Naive thymus-derived CD4-positive, alpha-beta T cell (primary cell): ENCODE measurements around the gene RNF149. TPM values are rescaled to one million over a fixed set of nuclear protein-coding genes. Genes with fewer than 3 reads are reported as not detected.
A peak's percentile ranks its signal among the peaks of the same experiment; 100 is the strongest.

Experiments
- ATAC-seq: fragments of 150-1000 bp; cut with Tn5 transposase; 2 replicates; pipeline ENCODE4 v1.10.0; 2021; ENCODE audit warnings: mild to moderate bottlenecking, moderate library complexity
- CTCF ChIA-PET: fragments of 350-600 bp; sonication (Branson Sonifier 250); formaldehyde crosslinking; loops from one replicate; lab custom pipeline; 2021; ENCODE audit warnings: antibody characterized with exemption; lab: Charles Lee
- POLR2A ChIA-PET: fragments of 350-600 bp; sonication (Branson Sonifier 250); formaldehyde crosslinking; loops from one replicate; lab custom pipeline; 2021; ENCODE audit warnings: antibody characterized with exemption, inconsistent platforms; lab: Charles Lee
- DNase-seq, 9 donors: peaks; one replicate each; pipeline versions ENCODE4 v3.0.0 to v3.0.0-alpha.2; 2020 to 2022; ENCODE audit warnings: mixed read lengths in 1 of 9
- H3K27ac ChIP-seq: one replicate; pipeline ENCODE4 v1.7.0; 2013; ENCODE audit warnings: mild to moderate bottlenecking, low read depth, low read length, moderate library complexity
- H3K27me3 ChIP-seq, 2 donors: one replicate each; pipeline ENCODE4 v1.7.0; 2013; ENCODE audit warnings: low read length in 2 of 2, mild to moderate bottlenecking in 2 of 2, moderate library complexity in 2 of 2; ENCODE audit not compliant: control insufficient read depth in 2 of 2, insufficient read depth in 2 of 2
- H3K36me3 ChIP-seq, 3 experiments: 1 replicate in 2 of 3; 2 replicates in 1 of 3; pipeline ENCODE4 v1.7.0; 2013; ENCODE audit warnings: low read length in 3 of 3, mild to moderate bottlenecking in 3 of 3, moderate library complexity in 1 of 3; ENCODE audit not compliant: insufficient read depth in 3 of 3, control insufficient read depth in 2 of 3
- H3K4me1 ChIP-seq, 2 donors: one replicate each; pipeline ENCODE4 v1.7.0; 2013; ENCODE audit warnings: low read length in 2 of 2, mild to moderate bottlenecking in 2 of 2, moderate library complexity in 1 of 2; ENCODE audit not compliant: control insufficient read depth in 2 of 2, insufficient read depth in 2 of 2
- H3K4me3 ChIP-seq: 2 replicates; pipeline ENCODE4 v1.7.0; 2013; ENCODE audit warnings: mild to moderate bottlenecking, low read length
- H3K9me3 ChIP-seq, 3 experiments: 1 replicate in 2 of 3; 2 replicates in 1 of 3; pipeline ENCODE4 v1.7.0; 2013; ENCODE audit warnings: low read length in 3 of 3; ENCODE audit not compliant: control insufficient read depth in 2 of 3
- H3K27ac Mint-ChIP-seq, 9 donors: one replicate each; pipeline ENCODE4 v1.8.0; 2020 to 2022; ENCODE audit warnings: mixed read lengths in 9 of 9, mild to moderate bottlenecking in 8 of 9, moderate library complexity in 5 of 9, inconsistent platforms in 2 of 9
- H3K27me3 Mint-ChIP-seq, 5 donors: one replicate each; pipeline ENCODE4 v1.8.0; 2021 to 2022; ENCODE audit warnings: mixed read lengths in 5 of 5, mild to moderate bottlenecking in 1 of 5
- H3K36me3 Mint-ChIP-seq, 5 donors: one replicate each; pipeline ENCODE4 v1.8.0; 2020 to 2022; ENCODE audit warnings: mixed read lengths in 5 of 5, mild to moderate bottlenecking in 3 of 5, inconsistent platforms in 1 of 5
- H3K4me1 Mint-ChIP-seq, 7 donors: one replicate each; pipeline ENCODE4 v1.8.0; 2020 to 2022; ENCODE audit warnings: mixed read lengths in 7 of 7, mild to moderate bottlenecking in 3 of 7, inconsistent platforms in 1 of 7
- H3K4me3 Mint-ChIP-seq, 10 donors: one replicate each; pipeline ENCODE4 v1.8.0; 2020 to 2022; ENCODE audit warnings: mild to moderate bottlenecking in 10 of 10, mixed read lengths in 10 of 10, moderate library complexity in 6 of 10, inconsistent platforms in 2 of 10
- H3K9me3 Mint-ChIP-seq, 11 donors: one replicate each; pipeline ENCODE4 v1.8.0; 2020 to 2022; ENCODE audit warnings: mixed read lengths in 11 of 11, mild to moderate bottlenecking in 4 of 11, inconsistent platforms in 1 of 11, moderate library complexity in 1 of 11
- intact Hi-C, 2 donors: fragments of 100-400 bp; cut with micrococcal nuclease; formaldehyde crosslinking; loops; one replicate each; pipeline ENCODE4 v1.15.1; 2023
- polyA plus RNA-seq, 2 donors: library from polyadenylated mRNA; unstranded; fragments of 300-500 nt; fragmentation: Illumina TruSeq; gene quantifications; one replicate each; pipeline ENCODE4 v1.2.3, GENCODE V29; 2021
- total RNA-seq, 6 experiments: library from RNA in 5 of 6; stranded (reverse) in 5 of 6; gene quantifications; 1 replicate in 5 of 6; 2 replicates in 1 of 6; pipeline ENCODE4 v1.2.3 and lab custom pipeline; 2021 to 2026

RNF149 gene
- total and polyA plus RNA-seq, 7 experiments from 2014 or later, result 45.2 to 159 (median 112) TPM

GRCh38 chr2:101311696-101312017 lies 3.2 kb upstream of the RNF149 start:
- no peaks in the 10 kb centered on the region for H3K9me3 ChIP-seq
- peaks cover 0 to 5% (median 0%) of the 10 kb centered on the region in 3 experiments for H3K36me3 ChIP-seq
- Mint-ChIP-seq H3K9me3 (peaks cover 0 to 4% (median 0%) of the 10 kb centered on the region in 11 donors), H3K4me3 (peak overlapping the region; percentile 47 to 100 (median 92)), H3K4me1 (peaks cover 38 to 72% (median 60%) of the 10 kb centered on the region in 7 donors), H3K27ac (peak overlapping the region; percentile 25 to 99 (median 93)), H3K27me3 (peaks cover 0 to 13% (median 0%) of the 10 kb centered on the region in 5 donors), H3K36me3 (peaks cover under 1 to 11% (median 4%) of the 10 kb centered on the region in 5 donors)
- peaks cover 37 to 43% of the 10 kb centered on the region in 2 donors for H3K4me1 ChIP-seq
- CTCF ChIA-PET, result interaction anchor here (1.2 to 1.4 kb wide), 2 partner anchors 17 to 31 kb away, joined by 3 to 6 read pairs; no protein-coding TSS in a partner anchor
- peak overlapping the region; percentile 56 for H3K27ac ChIP-seq
- DNase-seq (peak in 1 of 9 donors; percentile 31), ATAC-seq (no peak)
- H3K4me3 ChIP-seq, result peak overlapping the region; percentile 17
- intact Hi-C loops, result loop anchor here (1.0 to 10.0 kb wide), 2 partner anchors 17 to 1043 kb away; partner anchors contain the start of gene IL18R1 (in 1 of the 2)
- H3K27me3 ChIP-seq, result no peaks in the 10 kb centered on the region
- POLR2A ChIA-PET, result interaction anchor here (0.7 to 4.8 kb wide), 6 partner anchors 10 to 422 kb away, joined by 3 to 104 read pairs (median 4); partner anchors contain the start of gene CNOT11

- peak overlapping the region; percentile 47 to 100 (median 92) for H3K4me3 Mint-ChIP-seq
- CTCF ChIA-PET, result interaction anchor here (0.6 to 1.4 kb wide), 3 partner anchors 17 to 162 kb away, joined by 3 to 6 read pairs (median 6); no protein-coding TSS in a partner anchor
- POLR2A ChIA-PET, result interaction anchor here (1.2 to 4.8 kb wide), 5 partner anchors 10 to 59 kb away, joined by 3 to 104 read pairs (median 5); partner anchors contain the start of gene CNOT11
- no peak for ATAC-seq
- peak overlapping the region; percentile 25 to 99 (median 93) for H3K27ac Mint-ChIP-seq
- intact Hi-C loops, result loop anchor here (1.0 to 10.0 kb wide), 2 partner anchors 17 to 1044 kb away; partner anchors contain the start of gene IL18R1 (in 1 of the 2)
- no peaks in the 10 kb centered on the region for H3K9me3 ChIP-seq
- H3K9me3 Mint-ChIP-seq, result peaks cover 0 to 2% (median 0%) of the 10 kb centered on the region in 11 donors
- peaks cover 0 to 7% (median 0%) of the 10 kb centered on the region in 5 donors for H3K27me3 Mint-ChIP-seq
- H3K36me3 ChIP-seq, result peaks cover 0 to 5% (median 0%) of the 10 kb centered on the region in 3 experiments
- peaks cover 38 to 46% of the 10 kb centered on the region in 2 donors for H3K4me1 ChIP-seq
- peaks cover 39 to 71% (median 60%) of the 10 kb centered on the region in 7 donors for H3K4me1 Mint-ChIP-seq
- H3K4me3 ChIP-seq, result peak overlapping the region; percentile 17
- peak in 7 of 9 donors; percentile 41 to 61 (median 52) for DNase-seq
- peak overlapping the region; percentile 56 for H3K27ac ChIP-seq
- H3K27me3 ChIP-seq, result no peaks in the 10 kb centered on the region
- peaks cover 0 to 12% (median 5%) of the 10 kb centered on the region in 5 donors for H3K36me3 Mint-ChIP-seq
Measured at GRCh38 chr2:101310834-101311695, 2.6 kb upstream of the RNF149 start.

GRCh38 chr2:101310090-101310833 lies 1.8 kb upstream of the RNF149 start:
- Mint-ChIP-seq H3K27ac (peak overlapping the region; percentile 60 to 99 (median 93)), H3K27me3 (peaks cover 0 to 5% (median 0%) of the 10 kb centered on the region in 5 donors), H3K4me3 (peak overlapping the region; percentile 51 to 100 (median 93)), H3K36me3 (peaks cover 0 to 18% (median 6%) of the 10 kb centered on the region in 5 donors), H3K4me1 (peaks cover 43 to 71% (median 60%) of the 10 kb centered on the region in 7 donors), H3K9me3 (peaks cover 0 to 2% (median 0%) of the 10 kb centered on the region in 11 donors)
- ATAC-seq (no peak), DNase-seq (no peak)
- Histone ChIP-seq H3K27me3 (no peaks in the 10 kb centered on the region), H3K27ac (peak overlapping the region; percentile 56), H3K36me3 (peaks cover 0 to 5% (median 0%) of the 10 kb centered on the region in 3 experiments), H3K4me3 (no peak overlapping the region), H3K9me3 (no peaks in the 10 kb centered on the region), H3K4me1 (peaks cover 46% of the 10 kb centered on the region in 2 donors)
- intact Hi-C loops, result loop anchor here in 1 of 2 donors (10.0 kb wide), 1 partner anchor 1045 kb away; the partner anchor contains the start of gene IL18R1
- ChIA-PET POLR2A (interaction anchor here (1.5 to 4.8 kb wide), 4 partner anchors 9 to 58 kb away, joined by 5 to 104 read pairs (median 6); partner anchors contain the start of gene CNOT11), CTCF (interaction anchor here (0.6 to 1.2 kb wide), 2 partner anchors 18 to 163 kb away, joined by 6 read pairs; no protein-coding TSS in a partner anchor)

GRCh38 chr2:101307950-101308431 lies 510 bp downstream of the RNF149 start:
- Mint-ChIP-seq H3K36me3 (peaks cover 0 to 30% (median 6%) of the 10 kb centered on the region in 5 donors), H3K4me3 (peak overlapping the region; percentile 91 to 100 (median 98)), H3K9me3 (no peaks in the 10 kb centered on the region), H3K4me1 (peaks cover 56 to 83% (median 76%) of the 10 kb centered on the region in 7 donors), H3K27ac (peak overlapping the region; percentile 91 to 99 (median 98)), H3K27me3 (no peaks in the 10 kb centered on the region)
- CTCF ChIA-PET, result interaction anchor here (1.5 kb wide), 1 partner anchor 22 kb away, joined by 9 read pairs; no protein-coding TSS in a partner anchor
- POLR2A ChIA-PET, result interaction anchor here (0.7 to 4.8 kb wide), 13 partner anchors 9 to 391 kb away, joined by 3 to 104 read pairs (median 4); partner anchors contain the start of gene CNOT11
- Histone ChIP-seq H3K4me3 (peak overlapping the region; percentile 84), H3K4me1 (peaks cover 60 to 63% of the 10 kb centered on the region in 2 donors), H3K9me3 (no peaks in the 10 kb centered on the region), H3K27me3 (no peaks in the 10 kb centered on the region), H3K27ac (peak overlapping the region; percentile 88), H3K36me3 (peaks cover 0 to 5% (median 0%) of the 10 kb centered on the region in 3 experiments)
- ATAC-seq (peak; percentile 3), DNase-seq (peak in 5 of 9 donors; percentile 24 to 44 (median 38))
- intact Hi-C loops, result loop anchor here (1.0 to 5.0 kb wide), 17 partner anchors 19 to 745 kb away; partner anchors contain the start of genes MAP4K4 (in 2 of the 2), RPL31 (in 2 of the 2), CNOT11 (in 1 of the 2) and CREG2 (in 1 of the 2)

- Mint-ChIP-seq H3K27me3 (no peaks in the 10 kb centered on the region), H3K36me3 (peaks cover 0 to 32% (median 6%) of the 10 kb centered on the region in 5 donors), H3K9me3 (no peaks in the 10 kb centered on the region), H3K4me3 (peak overlapping the region; percentile 91 to 100 (median 98)), H3K4me1 (peaks cover 57 to 84% (median 79%) of the 10 kb centered on the region in 7 donors), H3K27ac (peak overlapping the region; percentile 91 to 99 (median 98))
- Histone ChIP-seq H3K4me1 (peaks cover 60 to 63% of the 10 kb centered on the region in 2 donors), H3K9me3 (no peaks in the 10 kb centered on the region), H3K36me3 (peaks cover 0 to 5% (median 0%) of the 10 kb centered on the region in 3 experiments), H3K27ac (peak overlapping the region; percentile 88), H3K4me3 (peak overlapping the region; percentile 84), H3K27me3 (no peaks in the 10 kb centered on the region)
- ATAC-seq (no peak), DNase-seq (no peak)
- ChIA-PET POLR2A (interaction anchor here (1.0 to 4.8 kb wide), 9 partner anchors 9 to 55 kb away, joined by 3 to 104 read pairs (median 7); partner anchors contain the start of gene CNOT11), CTCF (interaction anchor here (1.5 kb wide), 1 partner anchor 23 kb away, joined by 9 read pairs; no protein-coding TSS in a partner anchor)
- intact Hi-C loops, result loop anchor here (1.0 to 5.0 kb wide), 13 partner anchors 19 to 725 kb away; partner anchors contain the start of genes MAP4K4 (in 2 of the 2), RPL31 (in 2 of the 2), CNOT11 (in 1 of the 2) and TBC1D8 (in 1 of the 2)
Measured at GRCh38 chr2:101307503-101307902, 998 bp downstream of the RNF149 start.
